ENCODE measurements around the gene OR5M11. TPM values are rescaled to one million over a fixed set of nuclear protein-coding genes. Genes with fewer than 3 reads are reported as not detected.

Gene OR5M11
- total RNA-seq, 1 donor from 2014 or later = not detected

DNA sequence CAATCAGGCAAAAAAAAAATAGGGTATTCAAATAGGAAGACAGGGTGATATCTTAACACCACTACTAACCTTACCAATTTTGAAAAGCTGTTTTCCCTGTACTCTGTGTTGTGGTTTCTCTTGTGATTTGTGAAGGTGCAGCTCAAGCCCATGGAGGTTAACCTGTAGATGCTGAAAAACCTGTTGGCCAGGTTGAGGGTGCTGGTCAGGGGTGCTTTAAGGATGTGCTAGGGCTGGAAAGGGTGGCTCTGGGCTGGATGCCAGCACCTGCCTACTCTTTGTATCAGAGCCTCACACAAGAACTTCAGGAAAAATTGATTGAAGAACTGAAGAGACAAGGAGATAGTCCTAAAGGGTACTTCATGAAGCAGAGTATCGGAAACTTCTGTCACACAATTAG, 33.6 kb downstream of the OR5M11 start:
- Mint-ChIP-seq H3K36me3 (no peaks in the 10 kb centered on the region), H3K4me3 (no peak overlapping the region), H3K4me1 (ENCODE audit: unreplicated experiment) (no peaks in the 10 kb centered on the region), H3K9me3 (no peaks in the 10 kb centered on the region), H3K27me3 (no peaks in the 10 kb centered on the region), H3K27ac (no peak overlapping the region)
- DNase-seq (ENCODE audit: extremely low spot score, unreplicated experiment) = no peak
- TF ChIP-seq, protein P1, sequence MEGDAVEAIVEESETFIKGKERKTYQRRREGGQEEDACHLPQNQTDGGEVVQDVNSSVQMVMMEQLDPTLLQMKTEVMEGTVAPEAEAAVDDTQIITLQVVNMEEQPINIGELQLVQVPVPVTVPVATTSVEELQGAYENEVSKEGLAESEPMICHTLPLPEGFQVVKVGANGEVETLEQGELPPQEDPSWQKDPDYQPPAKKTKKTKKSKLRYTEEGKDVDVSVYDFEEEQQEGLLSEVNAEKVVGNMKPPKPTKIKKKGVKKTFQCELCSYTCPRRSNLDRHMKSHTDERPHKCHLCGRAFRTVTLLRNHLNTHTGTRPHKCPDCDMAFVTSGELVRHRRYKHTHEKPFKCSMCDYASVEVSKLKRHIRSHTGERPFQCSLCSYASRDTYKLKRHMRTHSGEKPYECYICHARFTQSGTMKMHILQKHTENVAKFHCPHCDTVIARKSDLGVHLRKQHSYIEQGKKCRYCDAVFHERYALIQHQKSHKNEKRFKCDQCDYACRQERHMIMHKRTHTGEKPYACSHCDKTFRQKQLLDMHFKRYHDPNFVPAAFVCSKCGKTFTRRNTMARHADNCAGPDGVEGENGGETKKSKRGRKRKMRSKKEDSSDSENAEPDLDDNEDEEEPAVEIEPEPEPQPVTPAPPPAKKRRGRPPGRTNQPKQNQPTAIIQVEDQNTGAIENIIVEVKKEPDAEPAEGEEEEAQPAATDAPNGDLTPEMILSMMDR (conservative IDR thresholded peaks at IDR 0.05) = no peak

DNA sequence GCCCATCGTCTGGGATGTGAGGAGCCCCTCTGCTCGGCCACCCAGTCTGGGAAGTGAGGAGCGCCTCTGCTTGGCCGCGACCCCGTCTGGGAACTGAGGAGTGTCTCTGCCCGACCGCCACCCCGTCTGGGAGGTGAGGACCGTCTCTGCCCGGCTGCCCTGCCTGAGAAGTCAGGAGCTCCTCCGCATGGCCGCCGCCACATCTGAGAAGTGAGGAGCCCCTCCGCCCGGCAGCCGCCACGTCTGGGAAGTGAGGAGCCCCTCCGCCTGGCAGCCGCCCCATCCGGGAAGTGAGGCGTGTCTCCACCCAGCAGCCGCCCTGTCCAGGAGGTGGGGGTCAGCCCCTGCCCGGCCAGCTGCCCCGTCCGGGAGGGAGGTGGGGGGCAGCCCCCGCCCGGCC, 46.0 kb downstream of the OR5M11 start:
- Mint-ChIP-seq H3K4me3 (no peak overlapping the region), H3K9me3 (no peaks in the 10 kb centered on the region), H3K36me3 (no peaks in the 10 kb centered on the region), H3K27ac (no peak overlapping the region), H3K4me1 (ENCODE audit: unreplicated experiment) (no peaks in the 10 kb centered on the region), H3K27me3 (no peaks in the 10 kb centered on the region)
- no peak for DNase-seq (ENCODE audit: extremely low spot score, unreplicated experiment)
- TF ChIP-seq, protein P1 (conservative IDR thresholded peaks at IDR 0.05) = no peak

GRCh38 chr11:56495117-56495516, 47.9 kb downstream of the OR5M11 start:
- Mint-ChIP-seq H3K4me1 (ENCODE audit: unreplicated experiment) (no peaks in the 10 kb centered on the region), H3K27ac (no peak overlapping the region), H3K27me3 (no peaks in the 10 kb centered on the region), H3K4me3 (no peak overlapping the region), H3K9me3 (no peaks in the 10 kb centered on the region), H3K36me3 (no peaks in the 10 kb centered on the region)
- DNase-seq (ENCODE audit: extremely low spot score, unreplicated experiment) = no peak
- TF ChIP-seq, protein P1 (conservative IDR thresholded peaks at IDR 0.05) = no peak

Other genes starting within 250 kb of the OR5M11 start
- gene OR8K3, start 228.1 kb downstream of the OR5M11 start, total RNA-seq (ENCODE audit: low replicate concordance) = not detected in 2 replicates
- not detected in 2 replicates for gene OR8K1, start 197.2 kb downstream of the OR5M11 start, total RNA-seq (ENCODE audit: low replicate concordance)
- gene OR8J1, start 189.0 kb downstream of the OR5M11 start, total RNA-seq (ENCODE audit: low replicate concordance) = not detected in 2 replicates
- gene OR8U1, start 167.6 kb downstream of the OR5M11 start, total RNA-seq (ENCODE audit: low replicate concordance) = not detected in 2 replicates
- gene OR5AL1, start 130.6 kb downstream of the OR5M11 start, total RNA-seq (ENCODE audit: low replicate concordance) = not detected in 2 replicates
- not detected in 2 replicates for gene OR5M3, start 69.9 kb downstream of the OR5M11 start, total RNA-seq (ENCODE audit: low replicate concordance)
- gene OR5M8, start 51.9 kb downstream of the OR5M11 start, total RNA-seq (ENCODE audit: low replicate concordance) = not detected in 2 replicates
- gene OR5M10, start 34.5 kb upstream of the OR5M11 start, total RNA-seq (ENCODE audit: low replicate concordance) = not detected in 2 replicates
- gene OR5M1, start 71.6 kb upstream of the OR5M11 start, total RNA-seq (ENCODE audit: low replicate concordance) = not detected in 2 replicates
- not detected in 2 replicates for gene OR5AP2, start 99.2 kb upstream of the OR5M11 start, total RNA-seq (ENCODE audit: low replicate concordance)
- not detected in 2 replicates for gene OR5AR1, start 120.4 kb upstream of the OR5M11 start, total RNA-seq (ENCODE audit: low replicate concordance)
- gene OR9G1, start 155.8 kb upstream of the OR5M11 start, total RNA-seq (ENCODE audit: low replicate concordance) = not detected in 2 replicates
- not detected in 2 replicates for gene OR9G4, start 205.4 kb upstream of the OR5M11 start, total RNA-seq (ENCODE audit: low replicate concordance)